DND-41 (cell line): Measurements from ENCODE around the gene C17orf107.

Source experiments
- EZH2 ChIP-seq: IDR thresholded peaks from 3 replicates; pipeline ENCODE4 v1.6.1; 2012; ENCODE audit warnings: borderline replicate concordance, low read depth, mild to moderate bottlenecking, moderate library complexity, low read length, inconsistent platforms; ENCODE audit not compliant: severe bottlenecking
- TF ChIP-seq, protein P1 (sequence below): IDR thresholded peaks from 2 replicates; pipeline ENCODE4 v1.5.1; 2012; ENCODE audit warnings: borderline replicate concordance, low read length, moderate library complexity, mild to moderate bottlenecking; ENCODE audit not compliant: poor library complexity, severe bottlenecking; ENCODE audit errors: extremely low read depth

DNA sequence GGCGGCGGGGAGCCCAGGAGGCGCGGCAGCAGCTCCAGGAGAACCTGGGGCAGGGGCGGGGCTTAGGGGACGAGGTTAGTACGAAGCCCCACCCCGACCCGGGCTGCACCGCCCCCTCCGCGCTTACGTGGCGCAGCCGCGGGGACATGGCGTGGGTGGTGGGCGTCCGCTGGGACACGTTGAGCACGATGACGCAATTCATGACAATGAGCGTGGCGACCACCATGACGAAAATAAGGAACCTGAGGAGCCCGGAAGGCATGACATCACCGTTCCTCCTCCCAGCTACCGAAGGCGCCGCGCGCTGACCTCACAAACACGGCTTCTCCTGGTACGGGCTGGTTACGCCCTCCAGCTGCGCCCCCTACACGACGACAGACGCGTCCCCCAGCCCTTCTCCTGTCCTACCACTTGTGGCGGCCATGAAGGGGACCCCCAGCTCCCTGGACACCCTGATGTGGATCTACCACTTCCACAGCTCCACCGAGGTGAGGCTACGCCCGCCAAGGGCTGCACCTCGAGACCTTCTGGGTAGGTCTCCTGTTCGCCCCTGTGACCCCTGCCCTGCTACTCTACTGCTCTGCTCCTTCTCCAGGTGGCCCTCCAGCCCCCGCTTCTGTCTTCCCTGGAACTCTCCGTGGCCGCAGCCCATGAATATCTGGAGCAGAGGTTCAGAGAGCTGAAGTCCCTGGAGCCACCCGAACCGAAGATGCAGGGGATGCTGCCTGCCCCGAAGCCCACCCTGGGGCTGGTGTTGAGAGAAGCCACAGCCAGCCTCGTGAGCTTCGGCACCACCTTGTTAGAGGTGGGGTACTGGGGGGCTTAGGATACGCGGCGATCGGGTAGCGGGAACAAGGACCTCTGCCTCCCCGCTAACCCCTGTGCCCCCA, at the start of gene C17orf107:
- TF ChIP-seq, protein P1, sequence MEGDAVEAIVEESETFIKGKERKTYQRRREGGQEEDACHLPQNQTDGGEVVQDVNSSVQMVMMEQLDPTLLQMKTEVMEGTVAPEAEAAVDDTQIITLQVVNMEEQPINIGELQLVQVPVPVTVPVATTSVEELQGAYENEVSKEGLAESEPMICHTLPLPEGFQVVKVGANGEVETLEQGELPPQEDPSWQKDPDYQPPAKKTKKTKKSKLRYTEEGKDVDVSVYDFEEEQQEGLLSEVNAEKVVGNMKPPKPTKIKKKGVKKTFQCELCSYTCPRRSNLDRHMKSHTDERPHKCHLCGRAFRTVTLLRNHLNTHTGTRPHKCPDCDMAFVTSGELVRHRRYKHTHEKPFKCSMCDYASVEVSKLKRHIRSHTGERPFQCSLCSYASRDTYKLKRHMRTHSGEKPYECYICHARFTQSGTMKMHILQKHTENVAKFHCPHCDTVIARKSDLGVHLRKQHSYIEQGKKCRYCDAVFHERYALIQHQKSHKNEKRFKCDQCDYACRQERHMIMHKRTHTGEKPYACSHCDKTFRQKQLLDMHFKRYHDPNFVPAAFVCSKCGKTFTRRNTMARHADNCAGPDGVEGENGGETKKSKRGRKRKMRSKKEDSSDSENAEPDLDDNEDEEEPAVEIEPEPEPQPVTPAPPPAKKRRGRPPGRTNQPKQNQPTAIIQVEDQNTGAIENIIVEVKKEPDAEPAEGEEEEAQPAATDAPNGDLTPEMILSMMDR: no peak
- no peak for TF ChIP-seq EZH2
